Measurements from ENCODE around the gene DUSP22.

The DUSP22 gene

GRCh38 chr6:308768-309167 is 16.5 kb downstream of the DUSP22 start:
- in situ Hi-C loops (cut with MboI; ENCODE audit: low sequenced_read_pairs): no loop called here

DNA sequence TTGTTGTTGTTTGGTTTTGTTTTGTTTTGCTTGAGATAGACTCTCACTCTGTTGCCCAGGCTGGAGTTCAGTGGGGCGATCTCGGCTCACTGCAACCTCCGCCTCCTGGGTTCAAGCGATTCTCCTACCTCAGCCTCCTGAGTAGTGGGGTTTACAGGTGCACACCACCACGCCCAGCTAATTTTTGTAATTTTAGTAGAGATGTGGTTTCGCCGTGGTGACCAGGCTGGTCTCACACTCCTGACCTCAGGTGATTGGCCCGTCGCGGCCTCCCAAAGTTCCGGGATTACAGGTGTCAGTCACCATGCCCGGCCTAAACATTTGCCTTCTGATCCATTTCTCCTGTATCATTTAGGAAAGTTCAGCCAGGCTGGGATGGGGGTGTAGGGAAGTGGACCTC is 17.7 kb downstream of the DUSP22 start:
- in situ Hi-C loops (cut with MboI; ENCODE audit: low sequenced_read_pairs): no loop called here

GRCh38 chr6:310671-311070 is 18.4 kb downstream of the DUSP22 start:
- in situ Hi-C loops (cut with MboI; ENCODE audit: low sequenced_read_pairs): no loop called here

DNA sequence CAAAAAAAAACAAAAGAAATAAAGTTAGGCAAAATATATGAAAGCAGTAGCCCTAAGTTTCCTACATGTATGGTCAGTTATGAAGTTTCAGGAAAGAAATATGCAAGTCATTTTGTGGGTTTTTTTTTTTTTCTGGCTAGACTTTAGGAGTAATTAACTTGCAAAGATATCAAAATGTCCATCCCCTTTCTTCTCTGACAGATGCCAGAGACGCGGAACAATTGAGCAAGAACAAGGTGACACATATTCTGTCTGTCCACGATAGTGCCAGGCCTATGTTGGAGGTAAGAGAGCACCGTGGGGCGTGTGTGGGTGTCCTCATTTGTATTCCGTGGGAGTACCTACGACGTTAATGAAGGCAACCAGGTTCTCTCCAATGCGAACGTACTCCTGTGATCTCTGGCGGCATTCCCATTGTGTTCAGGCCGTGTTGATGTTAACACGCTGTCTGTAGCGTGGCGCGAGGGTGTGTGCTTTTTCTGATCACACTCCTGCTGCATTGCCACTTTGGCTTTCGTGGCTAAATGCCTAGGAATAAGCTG is 19.5 kb downstream of the DUSP22 start:
- in situ Hi-C loops (cut with MboI; ENCODE audit: low sequenced_read_pairs): no loop called here

GRCh38 chr6:313087-313486 is 20.8 kb downstream of the DUSP22 start:
- in situ Hi-C loops (cut with MboI; ENCODE audit: low sequenced_read_pairs): no loop called here

DNA sequence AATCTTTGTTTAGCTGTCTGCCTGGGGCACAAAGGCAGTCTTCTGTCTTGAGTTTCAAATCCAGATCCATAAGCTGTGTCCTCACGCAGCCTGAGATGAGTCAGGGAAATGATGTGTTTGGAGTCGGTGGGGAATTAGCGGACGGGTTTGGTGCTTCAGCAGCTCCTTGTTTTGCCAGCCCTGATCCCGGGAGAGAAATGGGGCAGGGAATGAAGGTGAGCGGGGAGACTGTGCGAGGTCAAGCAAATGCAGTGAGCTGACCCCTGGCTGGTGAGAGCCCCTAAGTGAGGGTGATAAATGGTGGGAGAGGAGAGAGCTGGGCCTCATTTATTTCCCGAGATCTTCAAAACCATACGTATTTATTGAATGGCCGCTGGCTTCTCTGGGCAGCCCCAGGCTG is 21.6 kb downstream of the DUSP22 start:
- in situ Hi-C loops (cut with MboI; ENCODE audit: low sequenced_read_pairs): no loop called here

GRCh38 chr6:314377-314776 is 22.1 kb downstream of the DUSP22 start:
- in situ Hi-C loops (cut with MboI; ENCODE audit: low sequenced_read_pairs): no loop called here

DNA sequence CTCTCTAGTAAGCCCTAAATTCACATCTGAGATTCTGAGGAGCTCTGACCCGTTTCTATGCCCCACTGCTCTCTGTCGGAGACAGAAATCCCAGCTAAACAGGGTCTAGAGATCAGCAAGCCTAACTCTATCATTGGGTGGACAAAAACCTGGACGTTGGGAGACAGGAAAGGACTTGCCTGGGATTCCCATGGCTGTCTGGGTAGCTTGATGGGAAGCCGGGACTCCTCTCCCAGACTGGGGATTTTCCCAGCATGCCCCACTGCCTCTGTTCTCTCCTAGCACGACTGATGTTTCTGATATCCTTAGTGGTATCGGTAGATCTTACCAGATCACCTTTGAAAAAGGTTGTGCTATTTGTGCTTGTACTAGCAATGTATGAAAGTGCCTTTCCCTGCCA is 22.9 kb downstream of the DUSP22 start:
- in situ Hi-C loops (cut with MboI; ENCODE audit: low sequenced_read_pairs): no loop called here

- in situ Hi-C loops (cut with MboI; ENCODE audit: low sequenced_read_pairs): no loop called here
Observed at GRCh38 chr6:315921-316752, 23.9 kb downstream of the DUSP22 start.

DNA sequence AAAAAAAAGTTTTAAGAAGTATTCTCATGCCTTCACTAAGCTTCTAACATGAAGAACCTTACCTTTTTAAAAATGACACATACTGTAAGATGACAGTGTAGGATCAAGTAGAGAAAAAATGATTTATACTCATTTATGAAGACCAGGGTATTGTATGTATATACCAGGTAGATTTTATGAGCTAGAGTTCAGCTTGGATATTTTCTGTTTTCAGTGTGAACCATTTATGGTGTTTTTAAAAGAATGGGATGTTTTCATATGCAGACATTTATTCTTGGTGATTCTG is 24.4 kb downstream of the DUSP22 start:
- in situ Hi-C loops (cut with MboI; ENCODE audit: low sequenced_read_pairs): no loop called here

- in situ Hi-C loops (cut with MboI; ENCODE audit: low sequenced_read_pairs): no loop called here
Observed at GRCh38 chr6:317060-317447, 24.8 kb downstream of the DUSP22 start.

DNA sequence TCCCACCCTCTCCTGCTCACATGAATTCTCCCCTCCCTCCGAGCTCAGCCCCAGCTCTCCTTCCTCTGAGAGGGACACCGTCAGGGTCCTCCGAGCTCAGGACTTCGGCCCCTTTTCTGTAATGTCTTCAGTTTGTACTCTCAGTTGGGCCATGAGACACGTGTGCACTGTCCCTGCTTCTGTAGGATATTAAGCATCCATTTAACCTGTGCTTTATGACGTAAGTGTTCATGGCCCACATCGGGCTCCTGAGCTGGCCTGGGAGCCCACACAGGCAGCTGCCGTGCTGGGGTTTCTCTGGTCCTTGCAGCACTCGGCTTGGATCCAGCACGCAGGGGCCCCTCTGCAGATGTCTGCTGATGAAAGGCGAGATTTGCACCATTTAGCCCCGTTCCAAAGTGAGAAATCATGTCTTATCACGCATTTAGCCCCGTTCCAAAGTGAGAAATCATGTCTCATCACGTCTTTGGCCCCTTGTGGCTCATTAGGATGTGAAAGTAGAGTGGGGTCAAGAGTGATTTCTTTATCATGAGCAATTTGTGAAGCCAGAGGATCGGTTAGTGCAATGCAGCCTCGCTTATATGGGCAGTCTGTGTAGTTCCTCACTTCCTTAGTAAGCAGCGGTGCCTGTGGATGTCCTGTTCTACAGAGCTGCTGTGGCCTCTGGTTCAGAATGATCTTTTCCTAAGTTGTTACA is 25.3 kb downstream of the DUSP22 start:
- in situ Hi-C loops (cut with MboI; ENCODE audit: low sequenced_read_pairs): no loop called here

DNA sequence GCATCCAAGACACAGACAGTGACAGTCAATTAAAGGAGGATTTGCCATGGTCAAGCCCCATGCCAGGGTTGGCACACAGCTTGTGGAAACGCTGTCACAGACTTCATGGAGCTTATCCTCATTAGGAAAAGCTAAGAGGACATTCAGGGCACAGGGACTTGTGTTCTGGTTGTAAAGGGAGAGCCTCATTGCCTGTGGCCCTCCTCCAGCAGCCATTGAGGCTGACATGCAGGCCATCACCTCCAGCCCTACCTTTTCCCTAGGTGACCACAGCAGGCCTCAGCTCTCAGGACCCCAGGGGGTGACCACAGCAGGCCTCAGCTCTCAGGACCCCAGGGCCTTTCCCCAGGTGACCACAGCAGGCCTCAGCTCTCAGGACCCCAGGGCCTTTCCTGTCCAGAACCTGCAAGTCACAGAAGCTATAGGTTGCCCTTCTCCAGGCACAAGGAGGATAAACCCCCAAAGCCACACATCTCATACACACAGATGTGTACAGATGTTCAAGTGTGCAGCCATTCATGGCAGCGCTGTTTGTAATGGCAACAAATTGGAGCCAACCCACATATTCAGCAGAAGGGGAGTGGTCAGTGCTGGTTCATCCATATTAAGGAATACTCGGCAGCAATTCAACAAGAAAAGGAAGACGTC is 26.1 kb downstream of the DUSP22 start:
- in situ Hi-C loops (cut with MboI; ENCODE audit: low sequenced_read_pairs): no loop called here

- in situ Hi-C loops (cut with MboI; ENCODE audit: low sequenced_read_pairs): no loop called here
Observed at GRCh38 chr6:319177-320131, 27.2 kb downstream of the DUSP22 start.

- in situ Hi-C loops (cut with MboI; ENCODE audit: low sequenced_read_pairs): no loop called here
Observed at GRCh38 chr6:320351-321157, 28.3 kb downstream of the DUSP22 start.

- in situ Hi-C loops (cut with MboI; ENCODE audit: low sequenced_read_pairs): no loop called here
Observed at GRCh38 chr6:321158-321438, 28.8 kb downstream of the DUSP22 start.

- in situ Hi-C loops (cut with MboI; ENCODE audit: low sequenced_read_pairs): no loop called here
Observed at GRCh38 chr6:321536-322258, 29.4 kb downstream of the DUSP22 start.

GRCh38 chr6:322259-322930 is 30.1 kb downstream of the DUSP22 start:
- in situ Hi-C loops (cut with MboI; ENCODE audit: low sequenced_read_pairs): no loop called here
